SK-N-SH (cell line): ENCODE measurements around the gene AIP. TPM values are rescaled to one million over a fixed set of nuclear protein-coding genes. Genes with fewer than 3 reads are reported as not detected.

ENCODE experiments used
- CTCF ChIA-PET: fragments of 300-600, 350-600 bp; formaldehyde crosslinking; extraction: SDS; loops from one replicate; lab custom pipeline; 2021; lab: Yijun Ruan, JAX
- POLR2A ChIA-PET: fragments of 350-600 bp; sonication (Branson Sonifier 250); formaldehyde crosslinking; extraction: SDS; loops from one replicate; lab custom pipeline; 2020; ENCODE audit warnings: antibody characterized with exemption, inconsistent platforms; lab: Yijun Ruan, JAX
- DNase-seq: peaks from one replicate; pipeline ENCODE4 v3.0.0; 2012
- H2AFZ ChIP-seq: fragments of 200-600 bp; sonication (generic); 2 replicates; pipeline ENCODE4 v1.8.1; 2016; ENCODE audit warnings: antibody characterized with exemption, mild to moderate bottlenecking, low read depth
- H3F3A ChIP-seq: fragments of 200-600 bp; sonication (generic); replicated peaks from 2 replicates; pipeline ENCODE3; 2016; ENCODE audit warnings: antibody characterized with exemption, mild to moderate bottlenecking; ENCODE audit not compliant: insufficient read depth
- H3K27ac ChIP-seq, 2 experiments: fragments of 200-500 bp in 1 of 2; fragments of 200-600 bp in 1 of 2; sonication (Bioruptor generic) in 1 of 2; sonication (generic), shearing (Covaris generic) in 1 of 2; 2 replicates each; pipeline versions ENCODE4 v1.5.1 to v1.6.1; 2014 to 2016; ENCODE audit warnings: low read depth in 2 of 2, inconsistent platforms in 1 of 2, low read length in 1 of 2, mild to moderate bottlenecking in 1 of 2, mixed read lengths in 1 of 2
- H3K27me3 ChIP-seq: fragments of 200-600 bp; sonication (generic), shearing (Covaris generic); 2 replicates; pipeline ENCODE4 v1.6.1; 2016; ENCODE audit warnings: mixed run types; ENCODE audit not compliant: insufficient read depth
- H3K36me3 ChIP-seq, 2 experiments: fragments of 200-500 bp in 1 of 2; fragments of 200-600 bp in 1 of 2; sonication (Bioruptor generic) in 1 of 2; sonication (generic) in 1 of 2; replicated peaks in 1 of 2; 2 replicates each; pipeline versions ENCODE3 to v1.5.1; 2014 to 2016; ENCODE audit warnings: low read length in 1 of 2, mild to moderate bottlenecking in 1 of 2; ENCODE audit not compliant: insufficient read depth in 2 of 2, control insufficient read depth in 1 of 2
- H3K4me1 ChIP-seq, 2 experiments: fragments of 200-500 bp in 1 of 2; fragments of 200-600 bp in 1 of 2; sonication (Bioruptor generic) in 1 of 2; sonication (generic), shearing (Covaris generic) in 1 of 2; 2 replicates each; pipeline versions ENCODE4 v1.5.1 to v1.6.1; 2014 to 2016; ENCODE audit warnings: low read depth in 1 of 2, low read length in 1 of 2, mixed run types in 1 of 2; ENCODE audit not compliant: insufficient read depth in 2 of 2, control insufficient read depth in 1 of 2
- H3K4me2 ChIP-seq: fragments of 200-600 bp; sonication (generic), shearing (Covaris generic); 2 replicates; pipeline ENCODE4 v1.6.1; 2017; ENCODE audit warnings: mixed run types
- H3K4me3 ChIP-seq, 2 experiments: fragments of 200-500 bp in 1 of 2; fragments of 200-600 bp in 1 of 2; sonication (Bioruptor generic) in 1 of 2; sonication (generic), shearing (Covaris generic) in 1 of 2; 2 replicates each; pipeline versions ENCODE4 v1.5.1 to v1.8.1; 2014 to 2016; ENCODE audit warnings: low read depth in 2 of 2, inconsistent platforms in 1 of 2, low read length in 1 of 2, mild to moderate bottlenecking in 1 of 2, mixed read lengths in 1 of 2, moderate library complexity in 1 of 2
- H3K79me2 ChIP-seq: fragments of 200-600 bp; sonication (generic); 2 replicates; pipeline ENCODE4 v1.8.1; 2017; ENCODE audit warnings: mild to moderate bottlenecking; ENCODE audit not compliant: insufficient read depth
- H3K9ac ChIP-seq: fragments of 200-600 bp; sonication (generic); 2 replicates; pipeline ENCODE4 v1.6.1; 2017; ENCODE audit warnings: mixed run types
- H3K9me2 ChIP-seq: fragments of 200-600 bp; sonication (generic); 2 replicates; pipeline ENCODE4 v1.6.1; 2017; ENCODE audit warnings: mixed run types
- H3K9me3 ChIP-seq: fragments of 200-600 bp; sonication (generic); 2 replicates; pipeline ENCODE4 v1.6.1; 2017; ENCODE audit warnings: mixed run types, mild to moderate bottlenecking, moderate library complexity
- H4K20me1 ChIP-seq: fragments of 200-600 bp; sonication (generic); 2 replicates; pipeline ENCODE4 v1.6.1; 2017; ENCODE audit warnings: mild to moderate bottlenecking, mixed run types; ENCODE audit not compliant: insufficient read depth
- EP300 ChIP-seq, 2 experiments: IDR thresholded peaks; 2 replicates each; pipeline versions ENCODE4 v1.4.0 to v1.6.1; 2012; ENCODE audit warnings: borderline replicate concordance in 1 of 2, low read depth in 1 of 2, low read length in 1 of 2
- EZH2phosphoT487 ChIP-seq: fragments of 200-600 bp; sonication (generic); IDR thresholded peaks from 2 replicates; pipeline ENCODE4 v1.6.1; 2017; ENCODE audit warnings: low read depth, mixed run types, mild to moderate bottlenecking, antibody characterized with exemption, moderate library complexity, borderline replicate concordance
- FOSL2 ChIP-seq: IDR thresholded peaks from 2 replicates; pipeline ENCODE4 v1.4.0; 2012; ENCODE audit warnings: low read depth, mild to moderate bottlenecking, moderate library complexity, borderline replicate concordance
- GABPA ChIP-seq: IDR thresholded peaks from 2 replicates; pipeline ENCODE4 v1.4.0; 2012; ENCODE audit warnings: low read depth, mild to moderate bottlenecking
- MAX ChIP-seq: IDR thresholded peaks from 2 replicates; pipeline ENCODE4 v1.4.0; 2012; ENCODE audit warnings: low read depth
- MEF2A ChIP-seq: IDR thresholded peaks from 2 replicates; pipeline ENCODE4 v1.4.0; 2012; ENCODE audit warnings: low read depth, borderline replicate concordance
- MXI1 ChIP-seq: IDR thresholded peaks from 2 replicates; pipeline ENCODE4 v1.6.1; 2012; ENCODE audit warnings: mild to moderate bottlenecking, low read depth, low read length, improper control_type of control experiment
- NFIC ChIP-seq: IDR thresholded peaks from 2 replicates; pipeline ENCODE4 v1.4.0; 2012; ENCODE audit warnings: borderline replicate concordance
- NRF1 ChIP-seq: IDR thresholded peaks from 2 replicates; pipeline ENCODE4 v1.6.1; 2012; ENCODE audit warnings: low read depth, mild to moderate bottlenecking, low read length
- PBX3 ChIP-seq: IDR thresholded peaks from 2 replicates; pipeline ENCODE4; 2012
- RAD21 ChIP-seq: IDR thresholded peaks from 2 replicates; pipeline ENCODE4 v1.6.1; 2012; ENCODE audit warnings: mild to moderate bottlenecking, low read length
- RCOR1 ChIP-seq: fragments of 150-350 bp; IDR thresholded peaks from 2 replicates; pipeline ENCODE4 v1.6.1; 2017; ENCODE audit warnings: antibody characterized with exemption, low read length
- RFX5 ChIP-seq: IDR thresholded peaks from 2 replicates; pipeline ENCODE4 v1.6.1; 2012; ENCODE audit warnings: mild to moderate bottlenecking, improper control_type of control experiment, low read length
- RXRA ChIP-seq: IDR thresholded peaks from 2 replicates; pipeline ENCODE4 v1.4.0; 2012; ENCODE audit warnings: low read depth, mild to moderate bottlenecking, borderline replicate concordance
- SIN3A ChIP-seq: IDR thresholded peaks from 2 replicates; pipeline ENCODE4 v1.6.1; 2012; ENCODE audit warnings: low read depth, mild to moderate bottlenecking, low read length, moderate library complexity, borderline replicate concordance
- USF2 ChIP-seq: fragments of 150-350 bp; IDR thresholded peaks from 2 replicates; pipeline ENCODE4 v1.6.1; 2017; ENCODE audit warnings: antibody characterized with exemption, low read length, low read depth, borderline replicate concordance
- YY1 ChIP-seq: IDR thresholded peaks from 2 replicates; pipeline ENCODE4 v1.4.0; 2012; ENCODE audit warnings: low read depth, mild to moderate bottlenecking
- WGBS: methylation state at CpG from one replicate; pipeline ENCODE4 v1.1.6; 2017; ENCODE audit warnings: low lambda C conversion rate; 5-methylcytosine and 5-hydroxymethylcytosine counted together
- polyA plus RNA-seq, 3 experiments: library from polyadenylated mRNA; depleted of rRNA; stranded (reverse); fragments of >200 nt; gene quantifications; 2 replicates each; pipeline ENCODE4 v1.2.3, GENCODE V29; 2012
- TF ChIP-seq, protein P1 (sequence below): IDR thresholded peaks from 2 replicates; pipeline ENCODE4 v1.4.0; 2012; ENCODE audit warnings: low read depth, borderline replicate concordance
- TF ChIP-seq, protein P2 (sequence below): fragments of 200-600 bp; sonication (generic); IDR thresholded peaks from 2 replicates; pipeline ENCODE4 v1.6.1; 2017; ENCODE audit warnings: antibody characterized with exemption, mild to moderate bottlenecking, moderate library complexity
- TF ChIP-seq, protein P3 (sequence below): fragments of 150-350 bp; IDR thresholded peaks from 2 replicates; pipeline ENCODE4 v1.6.1; 2016; ENCODE audit warnings: mild to moderate bottlenecking, low read depth, low read length

The AIP gene
- polyA plus RNA-seq, 1 of the 3 experiments (the other 2 are of a cell fraction) = 207 TPM

GRCh38 chr11:67468056-67468455 lies 14.8 kb upstream of the AIP start:
- ChIA-PET CTCF (interaction anchor here (0.8 to 3.4 kb wide), 9 partner anchors 8 to 122 kb away, joined by 3 to 32 read pairs (median 4); partner anchors contain the start of gene PPP1CA), POLR2A (interaction anchor here (0.6 to 2.9 kb wide), 5 partner anchors 18 to 243 kb away, joined by 3 to 13 read pairs (median 5); partner anchors contain the start of genes PPP1CA, RAD9A and RPS6KB2)
- peak overlapping the region; percentile 63; the same call in 1 of the 2 replicates for H2AFZ ChIP-seq
- H3K9me2 ChIP-seq = no peaks in the 10 kb centered on the region
- H3K36me3 ChIP-seq = no peaks in the 10 kb centered on the region
- DNase-seq = peak; percentile 19
- no peaks in the 10 kb centered on the region for H3K27me3 ChIP-seq
- no peaks in the 10 kb centered on the region for H4K20me1 ChIP-seq
- H3F3A ChIP-seq = peaks cover 10% of the 10 kb centered on the region
- H3K79me2 ChIP-seq = peaks cover 7% of the 10 kb centered on the region; the same call in 1 of the 2 replicates
- TF ChIP-seq EP300 (IDR thresholded peaks at IDR 0.05; ENCODE audit: borderline replicate concordance in 1 of 2, low read depth in 1 of 2, low read length in 1 of 2) = no peak
- TF ChIP-seq SIN3A = no peak
- no peak for TF ChIP-seq NFIC
- TF ChIP-seq, protein P1, sequence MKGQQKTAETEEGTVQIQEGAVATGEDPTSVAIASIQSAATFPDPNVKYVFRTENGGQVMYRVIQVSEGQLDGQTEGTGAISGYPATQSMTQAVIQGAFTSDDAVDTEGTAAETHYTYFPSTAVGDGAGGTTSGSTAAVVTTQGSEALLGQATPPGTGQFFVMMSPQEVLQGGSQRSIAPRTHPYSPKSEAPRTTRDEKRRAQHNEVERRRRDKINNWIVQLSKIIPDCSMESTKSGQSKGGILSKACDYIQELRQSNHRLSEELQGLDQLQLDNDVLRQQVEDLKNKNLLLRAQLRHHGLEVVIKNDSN = no peak
- no peak for TF ChIP-seq NRF1
- TF ChIP-seq FOSL2 = no peak
- TF ChIP-seq PBX3 = no peak
- no peak for TF ChIP-seq RFX5
- no peak for TF ChIP-seq RXRA
- TF ChIP-seq GABPA = no peak
- TF ChIP-seq RCOR1 = no peak
- no peak for TF ChIP-seq EZH2phosphoT487
- no peak for TF ChIP-seq RAD21
- no peak for TF ChIP-seq YY1
- TF ChIP-seq MXI1 = no peak
- TF ChIP-seq, all 33 proteins: peak for 0
- no peaks in the 10 kb centered on the region for H3K9me3 ChIP-seq
- H3K9ac ChIP-seq = peak overlapping the region; percentile 87
- H3K4me3 ChIP-seq = peak overlapping the region; percentile 73 to 90
- H3K27ac ChIP-seq = peak overlapping the region; percentile 56 to 58; a peak in 2 of 4 replicates
- peaks cover 9 to 35% of the 10 kb centered on the region in 2 experiments; a peak in 2 of 4 replicates for H3K4me1 ChIP-seq
- H3K4me2 ChIP-seq = peak overlapping the region; percentile 98
- 30% methylated on average over 4 of the region's 5 CpGs for WGBS

GRCh38 chr11:67468456-67468758 lies 14.4 kb upstream of the AIP start:
- POLR2A ChIA-PET = interaction anchor here (0.6 to 2.9 kb wide), 6 partner anchors 15 to 243 kb away, joined by 3 to 13 read pairs (median 6); partner anchors contain the start of genes AIP, PPP1CA, RAD9A and RPS6KB2
- CTCF ChIA-PET = interaction anchor here (0.8 to 3.4 kb wide), 10 partner anchors 8 to 119 kb away, joined by 3 to 32 read pairs (median 5); partner anchors contain the start of gene PPP1CA
- H3K9ac ChIP-seq = peak overlapping the region; percentile 87
- H2AFZ ChIP-seq = peak overlapping the region; percentile 63; the same call in 1 of the 2 replicates
- peak overlapping the region; percentile 98 for H3K4me2 ChIP-seq
- no peak for TF ChIP-seq RAD21
- TF ChIP-seq, protein P2, sequence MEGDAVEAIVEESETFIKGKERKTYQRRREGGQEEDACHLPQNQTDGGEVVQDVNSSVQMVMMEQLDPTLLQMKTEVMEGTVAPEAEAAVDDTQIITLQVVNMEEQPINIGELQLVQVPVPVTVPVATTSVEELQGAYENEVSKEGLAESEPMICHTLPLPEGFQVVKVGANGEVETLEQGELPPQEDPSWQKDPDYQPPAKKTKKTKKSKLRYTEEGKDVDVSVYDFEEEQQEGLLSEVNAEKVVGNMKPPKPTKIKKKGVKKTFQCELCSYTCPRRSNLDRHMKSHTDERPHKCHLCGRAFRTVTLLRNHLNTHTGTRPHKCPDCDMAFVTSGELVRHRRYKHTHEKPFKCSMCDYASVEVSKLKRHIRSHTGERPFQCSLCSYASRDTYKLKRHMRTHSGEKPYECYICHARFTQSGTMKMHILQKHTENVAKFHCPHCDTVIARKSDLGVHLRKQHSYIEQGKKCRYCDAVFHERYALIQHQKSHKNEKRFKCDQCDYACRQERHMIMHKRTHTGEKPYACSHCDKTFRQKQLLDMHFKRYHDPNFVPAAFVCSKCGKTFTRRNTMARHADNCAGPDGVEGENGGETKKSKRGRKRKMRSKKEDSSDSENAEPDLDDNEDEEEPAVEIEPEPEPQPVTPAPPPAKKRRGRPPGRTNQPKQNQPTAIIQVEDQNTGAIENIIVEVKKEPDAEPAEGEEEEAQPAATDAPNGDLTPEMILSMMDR = no peak
- TF ChIP-seq MEF2A = no peak
- TF ChIP-seq USF2 = no peak
- TF ChIP-seq MAX = no peak
- TF ChIP-seq RCOR1 = no peak
- TF ChIP-seq, protein P1 = no peak
- TF ChIP-seq, protein P3, sequence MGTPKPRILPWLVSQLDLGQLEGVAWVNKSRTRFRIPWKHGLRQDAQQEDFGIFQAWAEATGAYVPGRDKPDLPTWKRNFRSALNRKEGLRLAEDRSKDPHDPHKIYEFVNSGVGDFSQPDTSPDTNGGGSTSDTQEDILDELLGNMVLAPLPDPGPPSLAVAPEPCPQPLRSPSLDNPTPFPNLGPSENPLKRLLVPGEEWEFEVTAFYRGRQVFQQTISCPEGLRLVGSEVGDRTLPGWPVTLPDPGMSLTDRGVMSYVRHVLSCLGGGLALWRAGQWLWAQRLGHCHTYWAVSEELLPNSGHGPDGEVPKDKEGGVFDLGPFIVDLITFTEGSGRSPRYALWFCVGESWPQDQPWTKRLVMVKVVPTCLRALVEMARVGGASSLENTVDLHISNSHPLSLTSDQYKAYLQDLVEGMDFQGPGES = no peak
- no peak for TF ChIP-seq RXRA
- TF ChIP-seq EP300 (IDR thresholded peaks at IDR 0.05; ENCODE audit: borderline replicate concordance in 1 of 2, low read depth in 1 of 2, low read length in 1 of 2) = no peak
- no peaks in the 10 kb centered on the region for H3K9me2 ChIP-seq
- H3K9me3 ChIP-seq = no peaks in the 10 kb centered on the region
- WGBS = 25% methylated on average over 2 of the region's 6 CpGs
- H3K79me2 ChIP-seq = peaks cover 7% of the 10 kb centered on the region; the same call in 1 of the 2 replicates
- no peaks in the 10 kb centered on the region for H3K27me3 ChIP-seq
- H3K4me1 ChIP-seq = peaks cover 9 to 35% of the 10 kb centered on the region in 2 experiments; a peak in 2 of 4 replicates
- H4K20me1 ChIP-seq = no peaks in the 10 kb centered on the region
- H3F3A ChIP-seq = peaks cover 10% of the 10 kb centered on the region
- no peak for DNase-seq
- H3K36me3 ChIP-seq = no peaks in the 10 kb centered on the region
- H3K4me3 ChIP-seq = peak overlapping the region; percentile 73 to 90
- H3K27ac ChIP-seq = peak overlapping the region; percentile 56 to 58; a peak in 2 of 4 replicates
